Endometrial microvascular endothelial cells (primary cell): ENCODE results near the gene CYTH3. TPM values are rescaled to one million over a fixed set of nuclear protein-coding genes. Genes with fewer than 3 reads are reported as not detected.
"Not testable (repeated sequence)": the region's sequence is repeated elsewhere in the genome, so short reads cannot be mapped to it uniquely, and the experiment has no call there.

Experiments used
- in situ Hi-C: cut with HindIII; loops from 2 replicates; pipeline ENCODE4 v1.10.0; 2017; ENCODE audit warnings: low sequenced_read_pairs, low pct_unique_long_range_greater_than_20kb; ENCODE audit errors: inconsistent ontology term
- total RNA-seq: library from RNA; depleted of rRNA; stranded (reverse); fragments of >200 nt; gene quantifications from one replicate; pipeline ENCODE4 v1.2.3, GENCODE V29; 2015; ENCODE audit errors: inconsistent ontology term

Gene CYTH3
- total RNA-seq, 1 donor from 2014 or later, result 8.9 TPM

- in situ Hi-C loops, result no loop called here
Observed at GRCh38 chr7:6242561-6242960, 29.9 kb downstream of the CYTH3 start.

DNA sequence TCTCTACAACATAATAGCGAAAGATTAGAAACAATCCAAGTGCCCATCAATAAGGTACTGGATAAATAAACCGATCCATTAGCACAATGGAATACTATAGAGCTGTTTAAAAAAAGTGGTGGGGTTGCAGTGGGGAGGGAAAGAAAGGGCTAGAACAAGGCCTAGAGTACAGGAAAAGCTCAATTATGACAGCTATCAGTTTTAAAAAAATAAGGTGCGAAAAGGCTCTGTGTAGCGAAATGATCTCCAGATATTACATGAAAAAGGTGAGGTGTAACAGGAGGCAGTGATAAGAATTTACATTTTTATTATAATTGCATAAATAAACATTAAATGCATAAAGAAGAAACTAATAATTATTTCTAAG lies 30.8 kb downstream of the CYTH3 start:
- in situ Hi-C loops, result no loop called here

DNA sequence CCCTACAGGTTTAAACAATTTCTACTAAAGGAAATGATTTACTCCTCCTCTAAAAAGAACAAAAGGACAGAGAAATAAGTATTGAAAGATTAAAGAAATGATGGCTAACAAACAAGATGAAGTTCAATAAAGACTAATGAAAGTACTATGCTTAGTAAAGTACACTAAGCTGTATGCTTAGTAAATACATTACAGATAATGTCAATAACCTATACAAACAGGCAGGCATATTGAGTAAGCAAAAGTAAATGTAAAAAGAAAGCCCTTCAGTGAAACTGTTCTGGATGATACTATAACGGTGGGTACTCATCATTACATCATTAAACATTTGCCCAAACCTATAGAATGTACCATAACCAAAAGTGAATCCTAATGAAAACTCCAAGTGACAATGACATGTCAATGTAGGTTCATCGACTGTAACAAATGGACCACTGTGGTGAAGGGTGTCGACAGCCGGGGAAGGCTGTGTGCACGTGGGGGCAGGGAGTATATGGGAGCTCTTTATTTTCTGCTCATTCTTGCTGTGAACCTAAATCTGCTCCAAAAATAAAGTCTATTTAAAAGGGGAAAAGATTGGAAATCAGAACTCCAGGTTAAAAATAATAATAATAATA lies 34.0 kb downstream of the CYTH3 start:
- in situ Hi-C loops, result no loop called here

GRCh38 chr7:6237730-6238129 lies 34.7 kb downstream of the CYTH3 start:
- in situ Hi-C loops, result no loop called here

DNA sequence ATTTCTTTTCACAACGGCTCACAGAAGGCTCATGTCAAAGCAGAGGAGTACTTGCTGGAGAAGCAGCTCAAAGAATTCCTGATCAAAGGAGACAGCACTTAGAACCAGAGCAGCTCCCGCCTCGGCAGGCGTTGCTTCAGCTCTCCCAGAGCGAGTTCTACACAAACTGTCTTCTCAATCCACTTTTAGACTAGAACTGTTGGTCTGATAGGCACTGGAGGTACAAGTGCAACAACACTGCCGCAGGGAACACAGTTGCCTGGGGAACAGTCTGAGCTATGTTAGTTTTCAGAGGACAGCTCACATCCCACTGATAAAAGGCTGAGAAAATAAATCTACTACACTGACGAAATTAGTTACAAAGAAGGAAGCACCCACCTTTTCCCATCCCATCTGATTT lies 35.4 kb downstream of the CYTH3 start:
- in situ Hi-C loops, result no loop called here

DNA sequence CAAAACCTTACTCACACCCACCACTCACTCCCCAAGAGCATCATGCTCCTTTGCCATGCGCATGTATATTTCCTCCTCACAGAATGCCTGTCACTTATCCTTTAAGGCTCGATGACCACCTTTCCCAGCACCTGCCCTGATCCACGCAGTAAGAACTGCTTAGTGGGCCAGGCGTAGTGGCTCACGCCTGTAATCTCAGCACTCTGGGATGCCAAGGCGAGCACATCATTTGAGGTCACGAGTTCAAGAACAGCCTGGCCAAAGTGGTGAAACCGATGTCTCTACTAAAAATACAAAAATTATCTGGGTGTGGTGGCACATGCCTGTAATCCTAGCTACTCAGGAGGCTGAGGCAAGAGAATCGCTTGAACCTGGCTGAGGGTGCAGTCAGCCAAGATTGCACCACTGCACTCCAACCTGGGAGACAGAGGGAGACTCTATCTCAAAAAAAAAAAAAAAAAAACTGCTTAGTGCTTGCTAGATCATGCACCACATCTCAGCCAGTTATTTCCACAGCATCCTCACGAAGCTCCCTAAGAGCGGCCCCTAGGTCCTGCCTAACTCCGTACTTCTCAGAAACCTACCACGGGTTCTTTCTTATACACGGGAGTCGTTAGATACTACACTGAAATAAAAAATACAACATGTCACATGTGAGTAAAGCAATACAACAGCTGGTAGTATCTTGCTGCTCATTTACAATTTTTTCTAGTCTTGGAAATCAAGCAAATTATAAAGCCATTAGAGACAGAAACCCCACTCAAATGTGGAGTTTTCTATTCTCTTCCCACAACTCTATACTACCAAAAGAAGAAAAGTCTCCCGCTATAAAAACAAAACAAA lies 37.2 kb downstream of the CYTH3 start:
- in situ Hi-C loops, result no loop called here

DNA sequence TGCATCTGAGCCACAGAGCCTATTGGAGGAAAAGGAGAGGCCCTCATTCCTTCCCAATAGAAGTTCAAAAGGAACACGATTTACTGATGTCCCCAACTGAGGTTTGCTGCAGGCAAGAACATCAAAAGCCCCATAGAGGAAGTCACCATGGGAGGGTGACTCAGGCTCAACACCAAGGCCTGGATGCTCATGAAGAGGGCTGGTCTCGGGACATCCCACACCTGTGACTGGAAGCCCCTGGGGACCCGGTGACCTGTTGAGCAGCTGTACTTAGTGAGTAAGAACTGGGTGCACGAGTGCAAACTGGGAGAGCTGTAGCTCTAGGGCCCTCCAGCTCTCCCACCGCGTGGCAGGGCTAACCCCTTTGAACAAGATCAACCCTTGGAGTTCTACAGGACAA lies 38.0 kb downstream of the CYTH3 start:
- in situ Hi-C loops, result no loop called here

- in situ Hi-C loops, result no loop called here
Observed at GRCh38 chr7:6232534-6232933, 39.9 kb downstream of the CYTH3 start.

- in situ Hi-C loops, result no loop called here
Observed at GRCh38 chr7:6232116-6232515, 40.3 kb downstream of the CYTH3 start.

DNA sequence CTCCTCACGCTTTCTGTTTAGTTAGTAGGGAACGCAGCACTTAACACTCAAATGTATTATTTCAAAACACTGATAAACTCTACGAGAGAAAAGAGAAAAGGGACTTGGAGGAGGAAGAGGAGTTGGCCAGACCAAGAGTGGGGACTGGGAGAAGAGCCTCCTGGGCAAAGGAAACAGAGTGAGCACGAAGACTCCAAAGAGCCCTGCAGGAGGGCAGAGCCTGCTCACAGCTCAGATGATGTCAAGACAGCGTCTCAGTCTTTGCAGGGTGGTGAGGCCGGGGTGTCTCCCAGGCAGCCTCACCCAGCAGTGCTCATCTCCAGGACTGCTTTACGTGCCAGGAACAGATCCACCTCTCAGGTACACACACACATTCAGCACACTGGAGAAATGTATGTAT lies 41.2 kb downstream of the CYTH3 start:
- in situ Hi-C loops, result no loop called here

DNA sequence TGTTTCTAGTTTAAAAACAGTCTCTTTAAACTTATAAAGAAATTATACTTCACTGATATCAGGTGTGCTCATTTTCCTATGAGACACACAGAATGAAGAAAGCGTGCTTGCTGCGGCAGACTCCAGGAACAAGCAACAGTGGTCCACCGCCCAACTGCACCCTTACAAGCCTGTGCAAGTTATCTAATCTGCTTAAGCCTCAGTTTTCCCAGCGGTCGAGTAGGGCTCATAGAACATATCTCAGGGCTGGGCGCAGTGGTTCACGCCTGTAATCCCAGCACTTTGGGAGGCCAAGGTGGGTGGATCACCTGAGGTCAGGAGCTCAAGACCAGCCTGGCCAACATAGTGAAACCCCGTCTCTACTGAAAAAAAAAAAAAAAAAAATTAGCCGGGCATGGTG lies 43.1 kb downstream of the CYTH3 start:
- in situ Hi-C loops, result not testable (repeated sequence)

- in situ Hi-C loops, result no loop called here
Observed at GRCh38 chr7:6228361-6229229, 43.8 kb downstream of the CYTH3 start.

GRCh38 chr7:6227294-6227846 lies 45.1 kb downstream of the CYTH3 start:
- in situ Hi-C loops, result no loop called here

- in situ Hi-C loops, result no loop called here
Observed at GRCh38 chr7:6226194-6226799, 46.1 kb downstream of the CYTH3 start.

DNA sequence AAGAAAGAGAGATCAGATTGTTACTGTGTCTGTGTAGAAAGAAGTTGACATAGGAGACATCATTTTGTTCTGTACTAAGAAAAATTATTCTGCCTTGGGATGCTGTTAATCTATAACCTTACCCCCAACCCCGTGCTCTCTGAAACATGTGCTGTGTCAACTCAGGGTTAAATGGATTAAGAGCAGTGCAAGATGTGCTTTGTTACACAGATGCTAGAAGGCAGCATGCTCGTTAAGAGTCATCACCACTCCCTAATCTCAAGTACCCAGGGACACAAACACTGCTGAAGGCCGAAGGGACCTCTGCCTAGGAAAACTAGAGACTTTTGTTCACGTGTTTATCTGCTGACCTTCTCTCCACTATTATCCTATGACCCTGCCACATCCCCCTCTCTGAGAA lies 49.0 kb downstream of the CYTH3 start:
- in situ Hi-C loops, result not testable (repeated sequence)

DNA sequence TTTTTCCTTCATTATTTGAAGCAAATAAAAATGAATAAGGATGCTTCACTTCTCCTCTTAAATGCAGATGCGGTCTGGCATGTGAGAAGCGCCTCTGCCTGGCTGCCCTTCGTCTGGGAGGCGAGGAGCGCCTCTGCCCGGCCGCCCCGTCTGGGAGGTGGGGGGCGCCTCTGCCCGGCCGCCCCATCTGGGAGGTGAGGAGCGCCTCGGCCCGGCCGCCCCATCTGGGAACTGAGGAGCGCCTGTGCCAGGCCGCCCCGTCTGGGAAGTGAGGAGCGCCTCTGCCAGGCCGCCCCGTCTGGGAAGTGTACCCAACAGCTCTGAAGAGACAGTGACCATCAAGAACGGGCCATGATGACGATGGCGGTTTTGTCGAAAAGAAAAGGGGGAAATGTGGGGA lies 49.4 kb downstream of the CYTH3 start:
- in situ Hi-C loops, result not testable (repeated sequence)

DNA sequence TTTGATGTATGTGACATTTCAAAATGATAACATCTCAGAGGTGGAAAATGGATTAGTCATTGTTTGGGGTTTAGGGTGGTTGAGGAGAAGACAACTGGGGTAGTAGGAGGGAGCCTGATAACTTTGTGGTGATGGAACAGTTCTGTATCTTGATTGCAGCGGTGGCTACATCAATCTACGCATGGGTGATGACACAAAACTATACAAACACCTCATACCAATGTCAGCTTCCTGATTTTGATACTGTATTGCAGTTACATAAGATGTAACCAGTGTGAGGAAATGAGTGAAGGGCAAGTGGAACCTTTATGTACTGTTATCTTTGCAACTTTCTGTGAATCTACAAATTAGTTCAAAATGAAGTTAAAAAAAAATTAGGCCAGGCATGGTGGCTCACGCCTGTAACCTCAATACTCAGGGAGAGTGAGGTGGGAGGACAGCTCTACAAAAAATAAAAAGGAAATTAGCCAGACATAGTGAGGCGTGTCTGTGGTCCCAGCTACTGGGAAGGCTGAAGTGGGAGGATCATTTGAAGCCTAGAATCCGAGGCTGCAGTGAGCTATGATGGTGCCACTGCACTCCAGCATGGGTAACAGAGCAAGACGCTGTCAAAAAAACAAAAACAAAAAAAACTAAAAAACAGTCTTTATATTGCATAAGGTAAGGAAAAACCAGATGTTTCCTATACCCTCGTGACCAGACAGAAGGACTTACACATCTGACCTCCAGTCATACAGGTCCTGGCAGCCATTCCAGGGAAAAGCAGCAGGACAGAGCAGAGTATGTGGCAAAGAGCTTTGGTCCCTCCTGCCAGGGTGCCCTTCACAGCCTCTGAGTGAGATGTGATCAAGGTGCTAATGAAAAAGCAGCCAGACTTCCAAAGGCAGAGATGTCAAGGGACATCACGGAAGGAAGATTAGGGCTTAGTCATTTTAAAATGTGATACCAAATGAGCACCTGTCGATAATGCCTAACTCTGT lies 50.8 kb downstream of the CYTH3 start:
- in situ Hi-C loops, result no loop called here

GRCh38 chr7:6218329-6218728 lies 54.1 kb downstream of the CYTH3 start:
- in situ Hi-C loops, result no loop called here
